AG10803 (cell line): Measurements from ENCODE around the gene AGBL1.

ENCODE experiments used
- DNase-seq: peaks from one replicate; pipeline ENCODE4 v3.0.0; 2010; ENCODE audit warnings: low read depth
- H3K4me3 ChIP-seq: 2 replicates; pipeline ENCODE4 v1.5.1; 2011; ENCODE audit warnings: mild to moderate bottlenecking, low read length, control low read depth
- TF ChIP-seq, protein P1 (sequence below): conservative IDR thresholded peaks from 2 replicates; pipeline ENCODE4 v1.5.1; 2011; ENCODE audit warnings: mild to moderate bottlenecking, low read length, control low read depth, inconsistent platforms

The AGBL1 gene

GRCh38 chr15:86079508-86080266 lies at the start of gene AGBL1:
Gene AGBL1, plus strand, starts transcription at chr15:86079871.
- TF ChIP-seq, protein P1, sequence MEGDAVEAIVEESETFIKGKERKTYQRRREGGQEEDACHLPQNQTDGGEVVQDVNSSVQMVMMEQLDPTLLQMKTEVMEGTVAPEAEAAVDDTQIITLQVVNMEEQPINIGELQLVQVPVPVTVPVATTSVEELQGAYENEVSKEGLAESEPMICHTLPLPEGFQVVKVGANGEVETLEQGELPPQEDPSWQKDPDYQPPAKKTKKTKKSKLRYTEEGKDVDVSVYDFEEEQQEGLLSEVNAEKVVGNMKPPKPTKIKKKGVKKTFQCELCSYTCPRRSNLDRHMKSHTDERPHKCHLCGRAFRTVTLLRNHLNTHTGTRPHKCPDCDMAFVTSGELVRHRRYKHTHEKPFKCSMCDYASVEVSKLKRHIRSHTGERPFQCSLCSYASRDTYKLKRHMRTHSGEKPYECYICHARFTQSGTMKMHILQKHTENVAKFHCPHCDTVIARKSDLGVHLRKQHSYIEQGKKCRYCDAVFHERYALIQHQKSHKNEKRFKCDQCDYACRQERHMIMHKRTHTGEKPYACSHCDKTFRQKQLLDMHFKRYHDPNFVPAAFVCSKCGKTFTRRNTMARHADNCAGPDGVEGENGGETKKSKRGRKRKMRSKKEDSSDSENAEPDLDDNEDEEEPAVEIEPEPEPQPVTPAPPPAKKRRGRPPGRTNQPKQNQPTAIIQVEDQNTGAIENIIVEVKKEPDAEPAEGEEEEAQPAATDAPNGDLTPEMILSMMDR = no peak
- no peak for DNase-seq
- H3K4me3 ChIP-seq = no peak within 1 kb of the TSS

GRCh38 chr15:86034904-86035303 lies 44.8 kb upstream of the AGBL1 start:
- TF ChIP-seq, protein P1 = no peak
- no peak for DNase-seq
- H3K4me3 ChIP-seq = no peak overlapping the region

GRCh38 chr15:86036243-86036642 lies 43.4 kb upstream of the AGBL1 start:
- H3K4me3 ChIP-seq = no peak overlapping the region
- TF ChIP-seq, protein P1 = no peak
- no peak for DNase-seq

DNA sequence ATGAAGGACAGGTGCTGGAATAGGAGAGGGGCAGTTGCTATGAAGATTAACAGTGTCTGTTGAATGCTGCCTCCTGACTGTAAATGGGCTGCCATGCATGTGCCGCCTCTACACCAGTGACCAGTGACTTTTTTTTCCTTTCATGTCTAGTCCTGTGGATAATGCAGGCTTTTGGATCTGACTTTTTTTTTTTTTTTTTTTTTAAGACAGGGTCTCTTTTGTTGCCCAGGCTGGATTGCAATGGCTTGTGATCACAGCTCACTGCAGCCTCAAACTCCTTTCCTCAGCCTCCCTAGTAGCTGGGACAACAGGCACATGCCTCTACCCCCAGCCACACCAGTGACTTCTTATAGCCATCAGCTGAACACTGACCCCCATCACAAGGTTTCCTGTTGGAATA lies 41.2 kb upstream of the AGBL1 start:
- no peak for DNase-seq
- H3K4me3 ChIP-seq = no peak overlapping the region
- TF ChIP-seq, protein P1 = no peak

DNA sequence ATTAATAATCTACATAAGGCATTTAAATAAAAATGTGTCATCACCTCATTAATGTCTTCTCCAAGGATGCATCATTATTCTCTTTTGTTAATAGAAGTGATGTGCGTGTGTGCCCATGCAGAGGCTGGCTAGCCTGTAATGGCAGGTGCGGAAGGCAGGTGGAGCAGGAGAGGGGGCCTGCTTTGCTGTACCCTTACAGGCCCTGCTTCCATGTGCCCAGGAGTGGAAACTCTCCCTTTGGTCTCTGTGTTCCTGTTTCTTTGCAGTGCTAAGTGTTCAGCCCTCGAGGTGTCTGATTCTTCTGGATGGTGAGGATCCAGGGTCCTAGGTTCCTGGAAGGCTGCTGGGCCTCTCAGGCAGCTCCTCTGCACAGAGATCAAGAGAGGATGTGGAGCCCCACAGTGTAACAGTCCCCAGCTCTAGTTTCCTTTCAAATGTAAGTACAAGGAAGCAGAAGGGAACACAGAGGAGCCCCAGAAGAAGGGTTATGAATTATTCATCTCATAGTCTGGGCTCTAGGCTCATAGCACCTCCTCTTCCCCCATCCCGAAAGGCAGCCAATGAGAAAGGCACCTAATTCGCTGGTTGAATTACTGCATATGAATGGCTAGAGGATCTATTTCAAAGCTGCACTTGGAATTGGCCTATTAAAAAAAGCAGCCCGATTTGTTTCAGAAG lies 39.2 kb upstream of the AGBL1 start:
- DNase-seq = no peak
- no peak overlapping the region for H3K4me3 ChIP-seq
- TF ChIP-seq, protein P1 = no peak

GRCh38 chr15:86041399-86041798 lies 38.3 kb upstream of the AGBL1 start:
- DNase-seq = no peak
- H3K4me3 ChIP-seq = no peak overlapping the region
- TF ChIP-seq, protein P1 = no peak

GRCh38 chr15:86042226-86042625 lies 37.4 kb upstream of the AGBL1 start:
- H3K4me3 ChIP-seq = no peak overlapping the region
- no peak for DNase-seq
- TF ChIP-seq, protein P1 = no peak
